SU-DHL-6 (cell line): ENCODE results near the gene PLA1A.

ENCODE experiments used
- H2AFZ ChIP-seq: fragments of 200-600 bp; sonication (generic); 2 replicates; pipeline ENCODE4 v1.6.1; 2014; ENCODE audit warnings: low read depth, mild to moderate bottlenecking, moderate library complexity, mixed read lengths, antibody characterized with exemption, low read length; ENCODE audit not compliant: severe bottlenecking
- H3F3A ChIP-seq: fragments of 200-600 bp; shearing (Covaris generic); 2 replicates; pipeline ENCODE4 v1.6.0; 2016; ENCODE audit warnings: antibody characterized with exemption, mild to moderate bottlenecking; ENCODE audit not compliant: insufficient read depth
- H3K27ac ChIP-seq: fragments of 200-600 bp; sonication (generic); 2 replicates; pipeline ENCODE4 v1.5.1; 2016; ENCODE audit warnings: low read depth, mild to moderate bottlenecking, low read length, moderate library complexity, mixed read lengths
- H3K27me3 ChIP-seq: fragments of 200-600 bp; sonication (generic), shearing (Covaris generic); 2 replicates; pipeline ENCODE4 v1.6.0; 2014; ENCODE audit warnings: mild to moderate bottlenecking, low read length
- H3K36me3 ChIP-seq: fragments of 200-600 bp; sonication (generic); 2 replicates; pipeline ENCODE4 v1.6.1; 2014; ENCODE audit warnings: mild to moderate bottlenecking, low read length, mixed read lengths
- H3K4me2 ChIP-seq: fragments of 300-600, 200-600 bp; shearing (Covaris generic), sonication (generic); 2 replicates; pipeline ENCODE4 v1.6.0; 2014; ENCODE audit warnings: low read length, low read depth, mild to moderate bottlenecking; ENCODE audit not compliant: poor library complexity, severe bottlenecking
- H3K4me3 ChIP-seq: fragments of 200-600 bp; sonication (generic); 2 replicates; pipeline ENCODE4 v1.5.1; 2014; ENCODE audit warnings: antibody characterized with exemption, low read length, mild to moderate bottlenecking, mixed read lengths; ENCODE audit not compliant: insufficient read depth, poor library complexity, severe bottlenecking
- H3K79me2 ChIP-seq: fragments of 200-600 bp; sonication (generic); 2 replicates; pipeline ENCODE4 v1.6.1; 2014; ENCODE audit warnings: mild to moderate bottlenecking, low read length, moderate library complexity; ENCODE audit not compliant: insufficient read depth
- H3K9ac ChIP-seq: fragments of 200-600 bp; sonication (generic); 2 replicates; pipeline ENCODE4 v1.7.0; 2014; ENCODE audit warnings: mild to moderate bottlenecking, low read length
- H3K9me2 ChIP-seq: fragments of 200-600 bp; sonication (generic); replicated peaks from 2 replicates; pipeline ENCODE4 v1.6.1; 2014; ENCODE audit warnings: low read length; ENCODE audit not compliant: insufficient read depth
- H3K9me3 ChIP-seq: fragments of 200-600 bp; sonication (generic); 2 replicates; pipeline ENCODE4 v1.6.1; 2014; ENCODE audit warnings: low read length, mixed read lengths; ENCODE audit not compliant: insufficient read depth
- H4K20me1 ChIP-seq: fragments of 200-600 bp; sonication (generic); 2 replicates; pipeline ENCODE4 v1.6.1; 2014; ENCODE audit warnings: low read depth, mild to moderate bottlenecking, antibody characterized with exemption, low read length, moderate library complexity, mixed read lengths
- CTCF ChIP-seq: fragments of 200-600 bp; sonication (generic); IDR thresholded peaks from one replicate; pipeline ENCODE4 v1.5.1; 2017; ENCODE audit warnings: antibody characterized with exemption, mild to moderate bottlenecking, low read length, moderate library complexity; ENCODE audit not compliant: insufficient read depth, poor library complexity, severe bottlenecking
- EZH2phosphoT487 ChIP-seq: fragments of 200-600 bp; sonication (generic), shearing (Covaris generic); conservative IDR thresholded peaks from 2 replicates; pipeline ENCODE4 v1.6.1; 2018; ENCODE audit warnings: mild to moderate bottlenecking, antibody characterized with exemption, low read length, moderate library complexity, mixed read lengths

Gene PLA1A

GRCh38 chr3:119608405-119609000 lies 10.8 kb downstream of the PLA1A start:
- Histone ChIP-seq H3K36me3 (no peaks in the 10 kb centered on the region), H3F3A (no peaks in the 10 kb centered on the region), H3K4me2 (no peak overlapping the region), H4K20me1 (no peaks in the 10 kb centered on the region), H3K9me2 (no peaks in the 10 kb centered on the region), H3K27ac (no peak overlapping the region), H3K9ac (no peak overlapping the region), H2AFZ (no peak overlapping the region), H3K4me3 (no peak overlapping the region), H3K79me2 (no peaks in the 10 kb centered on the region), H3K9me3 (no peaks in the 10 kb centered on the region), H3K27me3 (no peaks in the 10 kb centered on the region)
- no peak for TF ChIP-seq CTCF

GRCh38 chr3:119609301-119609700 lies 11.6 kb downstream of the PLA1A start:
- Histone ChIP-seq H3K79me2 (no peaks in the 10 kb centered on the region), H3K4me2 (no peak overlapping the region), H3F3A (no peaks in the 10 kb centered on the region), H3K27ac (no peak overlapping the region), H2AFZ (no peak overlapping the region), H3K9me2 (no peaks in the 10 kb centered on the region), H4K20me1 (no peaks in the 10 kb centered on the region), H3K4me3 (no peak overlapping the region), H3K36me3 (no peaks in the 10 kb centered on the region), H3K9ac (no peak overlapping the region), H3K9me3 (no peaks in the 10 kb centered on the region), H3K27me3 (no peaks in the 10 kb centered on the region)
- TF ChIP-seq CTCF = no peak
- no peak for TF ChIP-seq EZH2phosphoT487

- Histone ChIP-seq H3K9ac (no peak overlapping the region), H3K9me3 (no peaks in the 10 kb centered on the region), H2AFZ (no peak overlapping the region), H3K27me3 (no peaks in the 10 kb centered on the region), H3K4me3 (no peak overlapping the region), H3K27ac (no peak overlapping the region), H4K20me1 (no peaks in the 10 kb centered on the region), H3K9me2 (no peaks in the 10 kb centered on the region), H3F3A (no peaks in the 10 kb centered on the region), H3K36me3 (no peaks in the 10 kb centered on the region), H3K4me2 (no peak overlapping the region), H3K79me2 (no peaks in the 10 kb centered on the region)
- TF ChIP-seq CTCF (no peak), EZH2phosphoT487 (no peak)
Observed at GRCh38 chr3:119611664-119612063, 14.0 kb downstream of the PLA1A start.
